A549 (cell line): ENCODE results near the gene PCBP3. TPM values are rescaled to one million over a fixed set of nuclear protein-coding genes. Genes with fewer than 3 reads are reported as not detected.

Experiments used
- ATAC-seq, 2 experiments: fragments of 200-7000 bp in 1 of 2; fragments of >200 bp in 1 of 2; cut with Nextera tagmentation in 1 of 2; cut with Tn5 transposase in 1 of 2; 3 replicates each; pipeline versions ENCODE4 v1.8.0 to v1.9.1; 2018 to 2020; ENCODE audit warnings: mild to moderate bottlenecking in 1 of 2, moderate library complexity in 1 of 2
- CTCF ChIA-PET: fragments of 300-600 bp; sonication (Branson Sonifier 250); formaldehyde crosslinking; extraction: SDS; loops from one replicate; lab custom pipeline; 2021; ENCODE audit warnings: antibody characterized with exemption, inconsistent platforms; lab: Yijun Ruan, JAX
- POLR2A ChIA-PET: fragments of 350-600 bp; formaldehyde crosslinking; extraction: SDS; loops from one replicate; lab custom pipeline; 2021; ENCODE audit warnings: antibody characterized with exemption, inconsistent platforms; lab: Yijun Ruan, JAX
- DNase-seq, 2 experiments: peaks; one replicate each; pipeline versions ENCODE4 v3.0.0 to v3.0.0-alpha.2; 2011 to 2016; ENCODE audit warnings: low read depth in 1 of 2, low spot score in 1 of 2
- FAIRE-seq: peaks from 2 replicates; lab custom pipeline; 2011; peaks lifted over from hg19 to GRCh38; lab: Jason Lieb, UNC
- H3K27ac ChIP-seq, 2 experiments: fragments of >200 bp; sonication (Bioruptor Twin); formaldehyde crosslinking; 3 replicates each; pipeline ENCODE4 v1.5.1; 2016 to 2017
- H3K4me1 ChIP-seq: fragments of >200 bp; sonication (Bioruptor Twin); formaldehyde crosslinking; 3 replicates; pipeline ENCODE4 v1.6.1; 2016
- H3K4me2 ChIP-seq: fragments of >200 bp; sonication (Bioruptor Twin); formaldehyde crosslinking; 3 replicates; pipeline ENCODE4 v1.6.1; 2016
- H3K4me3 ChIP-seq: fragments of >200 bp; sonication (Bioruptor Twin); formaldehyde crosslinking; 3 replicates; pipeline ENCODE4 v1.5.1; 2016
- H3K9me3 ChIP-seq: fragments of >200 bp; sonication (Bioruptor Twin); formaldehyde crosslinking; 3 replicates; pipeline ENCODE4 v1.6.1; 2016
- BCL3 ChIP-seq: fragments of >200 bp; sonication (Bioruptor Twin); formaldehyde crosslinking; IDR thresholded peaks from 3 replicates; pipeline ENCODE4 v1.6.1; 2016
- CBX8 ChIP-seq: fragments of 200-600 bp; sonication (generic); IDR thresholded peaks from 2 replicates; pipeline ENCODE4 v1.6.1; 2016
- CEBPB ChIP-seq, 2 experiments: fragments of >200 bp in 1 of 2; sonication (Bioruptor Twin) in 1 of 2; formaldehyde crosslinking in 1 of 2; IDR thresholded peaks; 2 replicates each; pipeline ENCODE4 v1.6.1; 2012 to 2016
- EHMT2 ChIP-seq: fragments of 200-600 bp; sonication (generic); IDR thresholded peaks from 2 replicates; pipeline ENCODE4 v1.6.1; 2016; ENCODE audit warnings: antibody characterized with exemption, low read depth, mild to moderate bottlenecking, moderate library complexity
- EP300 ChIP-seq, 2 experiments: fragments of >200 bp; sonication (Bioruptor Twin); formaldehyde crosslinking; IDR thresholded peaks; 2 replicates in 1 of 2; 3 replicates in 1 of 2; pipeline ENCODE4 v1.6.1; 2016 to 2017
- FOSL2 ChIP-seq, 2 experiments: fragments of 450-650 bp in 1 of 2; fragments of >200 bp in 1 of 2; sonication (Bioruptor Twin) in 1 of 2; formaldehyde crosslinking; IDR thresholded peaks; 2 replicates each; pipeline versions ENCODE4 v1.5.0 to v1.6.1; 2016 to 2020; ENCODE audit warnings: mild to moderate bottlenecking in 1 of 2, moderate library complexity in 1 of 2
- FOXS1 ChIP-seq: fragments of 250-450 bp; sonication (Bioruptor Pico); IDR thresholded peaks from 2 replicates; pipeline ENCODE4 v1.5.0; 2020; ENCODE audit warnings: mild to moderate bottlenecking, moderate library complexity
- HOXA7 ChIP-seq: fragments of 250-450 bp; sonication (Bioruptor Pico); IDR thresholded peaks from 2 replicates; pipeline ENCODE4 v1.5.0; 2020; ENCODE audit warnings: mild to moderate bottlenecking, moderate library complexity
- HOXB13 ChIP-seq: fragments of 250-450 bp; sonication (Bioruptor Pico); IDR thresholded peaks from 2 replicates; pipeline ENCODE4 v1.5.0; 2020; ENCODE audit warnings: low read depth, mild to moderate bottlenecking, moderate library complexity
- HOXB5 ChIP-seq: fragments of 250-450 bp; sonication (Bioruptor Pico); IDR thresholded peaks from 2 replicates; pipeline ENCODE4 v1.5.0; 2020; ENCODE audit warnings: mild to moderate bottlenecking, moderate library complexity
- JUN ChIP-seq, 2 experiments: fragments of >200 bp; sonication (Bioruptor Twin); formaldehyde crosslinking; IDR thresholded peaks; 2 replicates in 1 of 2; 3 replicates in 1 of 2; pipeline ENCODE4 v1.6.1; 2016 to 2017
- MAFK ChIP-seq: fragments of 450-650 bp; IDR thresholded peaks from 2 replicates; pipeline ENCODE4 v1.6.1; 2014; ENCODE audit not compliant: partially characterized antibody
- NPAS2 ChIP-seq: fragments of 250-450 bp; sonication (Bioruptor Pico); IDR thresholded peaks from 2 replicates; pipeline ENCODE4 v1.8.0; 2022; ENCODE audit warnings: mild to moderate bottlenecking, moderate library complexity, borderline replicate concordance
- PHF8 ChIP-seq: fragments of 200-600 bp; sonication (generic); IDR thresholded peaks from 2 replicates; pipeline ENCODE4 v1.6.1; 2016; ENCODE audit warnings: low read depth, mild to moderate bottlenecking, antibody characterized with exemption, moderate library complexity, borderline replicate concordance
- RFX5 ChIP-seq: fragments of 450-650 bp; IDR thresholded peaks from 2 replicates; pipeline ENCODE4 v1.7.1; 2014; ENCODE audit warnings: antibody characterized with exemption, mild to moderate bottlenecking, moderate library complexity
- SREBF2 ChIP-seq: fragments of 450-650 bp; IDR thresholded peaks from 2 replicates; pipeline ENCODE4 v1.6.1; 2014; ENCODE audit warnings: mild to moderate bottlenecking, moderate library complexity
- TFCP2L1 ChIP-seq: fragments of 250-450 bp; sonication (Bioruptor Pico); IDR thresholded peaks from 2 replicates; pipeline ENCODE4 v1.5.0; 2021; ENCODE audit warnings: mild to moderate bottlenecking
- TP53 ChIP-seq: fragments of 250-450 bp; sonication (Bioruptor Pico); IDR thresholded peaks from 2 replicates; pipeline ENCODE4 v1.5.0; 2021; ENCODE audit warnings: mild to moderate bottlenecking, moderate library complexity
- ZC3H11A ChIP-seq: fragments of 450-650 bp; IDR thresholded peaks from 2 replicates; pipeline ENCODE4 v1.6.1; 2014; ENCODE audit warnings: antibody characterized with exemption, mild to moderate bottlenecking
- ZSCAN20 ChIP-seq: fragments of 250-450 bp; sonication (Bioruptor Pico); IDR thresholded peaks from 2 replicates; pipeline ENCODE4 v1.8.0; 2022; ENCODE audit warnings: mild to moderate bottlenecking, moderate library complexity
- WGBS: methylation state at CpG from one replicate; pipeline ENCODE4 v1.1.6; 2017; ENCODE audit errors: missing lambda C conversion rate; 5-methylcytosine and 5-hydroxymethylcytosine counted together
- polyA plus RNA-seq, 4 experiments: library from polyadenylated mRNA; depleted of rRNA in 3 of 4; stranded (reverse); fragments of >200 nt; fragmentation: RNase III in 1 of 4; extraction: RNeasy Plus Mini Kit Qiagen cat#74134 plus additional on column Dnase treatment in 1 of 4; gene quantifications; 2 replicates in 3 of 4; 3 replicates in 1 of 4; pipeline ENCODE4 v1.2.3, GENCODE V29; 2011 to 2017
- TF ChIP-seq, protein P1 (sequence below): IDR thresholded peaks from 2 replicates; pipeline ENCODE4 v1.6.1; 2012
- TF ChIP-seq, protein P2 (sequence below): fragments of >200 bp; sonication (Bioruptor Twin); formaldehyde crosslinking; IDR thresholded peaks from 2 replicates; pipeline ENCODE4 v1.6.1; 2016
- TF ChIP-seq, protein P3 (sequence below): fragments of 250-450 bp; sonication (Bioruptor Pico); IDR thresholded peaks from 2 replicates; pipeline ENCODE4 v1.5.0; 2020; ENCODE audit warnings: low read depth, mild to moderate bottlenecking, moderate library complexity
- TF ChIP-seq, protein P4 (sequence below): IDR thresholded peaks from 2 replicates; pipeline ENCODE4 v1.6.1; 2012
- TF ChIP-seq, protein P5 (sequence below): IDR thresholded peaks from 2 replicates; pipeline ENCODE4 v1.6.1; 2012; ENCODE audit warnings: low read depth, borderline replicate concordance

Gene PCBP3
- polyA plus RNA-seq, 2 of the 4 experiments (the other 2 are of a cell fraction), result 0.30 to 0.34 TPM

DNA sequence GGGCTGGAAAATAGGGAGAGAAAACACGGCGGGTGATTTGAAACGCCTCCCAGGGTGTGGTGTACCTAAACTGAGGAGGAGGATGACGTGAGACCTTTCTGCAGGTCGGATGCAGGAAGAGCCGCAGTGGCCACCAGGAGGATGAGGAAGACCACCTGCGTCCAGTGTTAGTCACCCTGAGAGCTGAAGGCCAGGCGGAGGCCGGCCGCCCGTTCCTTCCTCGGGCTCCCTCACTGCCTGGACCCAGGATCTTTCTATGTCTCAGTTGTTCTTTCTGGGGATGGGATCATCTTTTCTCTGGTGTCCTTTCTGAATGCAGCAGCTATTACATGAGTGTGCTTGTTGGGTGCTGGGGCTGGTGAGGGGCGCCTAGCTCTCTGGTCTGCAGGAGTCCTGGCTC, 263.3 kb downstream of the PCBP3 start:
- CTCF ChIA-PET, result no interaction called here
- no peak for ATAC-seq

DNA sequence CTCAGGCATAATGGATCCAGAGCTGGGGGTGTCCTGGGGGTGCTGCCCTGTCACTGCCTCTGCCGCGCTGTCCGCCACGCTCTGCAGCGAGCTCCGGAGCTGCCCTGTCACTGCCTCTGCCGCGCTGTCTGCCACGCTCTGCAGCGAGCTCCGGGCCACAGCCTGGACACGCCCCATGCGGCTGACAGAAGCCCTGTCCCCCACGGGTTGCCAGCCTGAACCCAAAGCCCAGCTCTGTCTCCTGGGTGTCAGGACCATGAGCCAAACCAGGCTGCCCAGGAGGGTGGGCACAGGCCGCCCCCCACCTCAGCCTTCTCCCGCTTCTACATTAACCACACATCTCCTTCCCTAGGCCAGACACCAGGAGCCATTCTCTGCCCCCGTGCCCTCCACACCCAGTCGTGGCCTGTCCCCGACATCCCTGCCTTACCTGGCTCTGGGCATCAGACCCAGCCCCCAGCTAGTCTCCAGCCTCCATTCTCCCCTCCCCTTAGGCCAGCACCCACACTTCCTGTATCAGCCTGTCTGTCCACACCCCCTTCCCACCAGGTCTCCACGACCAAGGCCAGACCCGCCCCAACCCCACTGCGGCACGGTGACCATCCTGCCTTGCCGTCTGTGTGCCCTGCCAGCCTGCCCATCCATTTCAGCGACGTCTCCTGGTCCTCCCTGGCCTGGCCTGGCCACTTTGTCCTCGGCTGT, 265.2 kb downstream of the PCBP3 start:
- Histone ChIP-seq H3K4me3 (no peak overlapping the region), H3K9me3 (no peaks in the 10 kb centered on the region), H3K4me2 (no peak overlapping the region), H3K4me1 (no peaks in the 10 kb centered on the region), H3K27ac (no peak overlapping the region)
- WGBS, result 74% methylated on average over 19 of the region's 27 CpGs
- ATAC-seq (no peak), DNase-seq (no peak), FAIRE-seq (no peak)
- TF ChIP-seq FOXS1 (CRISPR knock-in tag) (no peak), EP300 (IDR thresholded peaks at IDR 0.05) (no peak), CEBPB (IDR thresholded peaks at IDR 0.05) (no peak), RFX5 (no peak), HOXA7 (CRISPR knock-in tag) (no peak)
- TF ChIP-seq, protein P1, sequence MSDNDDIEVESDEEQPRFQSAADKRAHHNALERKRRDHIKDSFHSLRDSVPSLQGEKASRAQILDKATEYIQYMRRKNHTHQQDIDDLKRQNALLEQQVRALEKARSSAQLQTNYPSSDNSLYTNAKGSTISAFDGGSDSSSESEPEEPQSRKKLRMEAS, result no peak
- ChIA-PET CTCF (interaction anchor here (1.6 kb wide), 1 partner anchor 14 kb away, joined by 4 read pairs; no protein-coding TSS in a partner anchor), POLR2A (no interaction called here)

More for the DNA sequence above, 263.3 kb downstream of the PCBP3 start:
- Histone ChIP-seq H3K27ac (no peak overlapping the region), H3K4me1 (no peaks in the 10 kb centered on the region), H3K4me3 (no peak overlapping the region), H3K4me2 (no peak overlapping the region), H3K9me3 (no peaks in the 10 kb centered on the region)
- DNase-seq (no peak), FAIRE-seq (no peak)
- POLR2A ChIA-PET, result no interaction called here
- TF ChIP-seq, protein P2, sequence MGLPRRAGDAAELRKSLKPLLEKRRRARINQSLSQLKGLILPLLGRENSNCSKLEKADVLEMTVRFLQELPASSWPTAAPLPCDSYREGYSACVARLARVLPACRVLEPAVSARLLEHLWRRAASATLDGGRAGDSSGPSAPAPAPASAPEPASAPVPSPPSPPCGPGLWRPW, result no peak
- TF ChIP-seq FOXS1 (CRISPR knock-in tag) (no peak), EP300 (IDR thresholded peaks at IDR 0.05) (no peak), BCL3 (no peak), HOXB5 (CRISPR knock-in tag) (no peak), CEBPB (IDR thresholded peaks at IDR 0.05) (no peak), HOXB13 (CRISPR knock-in tag) (no peak), TP53 (no peak), ZC3H11A (no peak), EHMT2 (no peak), NPAS2 (CRISPR knock-in tag) (no peak), TFCP2L1 (CRISPR knock-in tag) (no peak), SREBF2 (no peak), MAFK (no peak), JUN (IDR thresholded peaks at IDR 0.05) (no peak), ZSCAN20 (no peak), CBX8 (no peak)
- TF ChIP-seq, protein P3, sequence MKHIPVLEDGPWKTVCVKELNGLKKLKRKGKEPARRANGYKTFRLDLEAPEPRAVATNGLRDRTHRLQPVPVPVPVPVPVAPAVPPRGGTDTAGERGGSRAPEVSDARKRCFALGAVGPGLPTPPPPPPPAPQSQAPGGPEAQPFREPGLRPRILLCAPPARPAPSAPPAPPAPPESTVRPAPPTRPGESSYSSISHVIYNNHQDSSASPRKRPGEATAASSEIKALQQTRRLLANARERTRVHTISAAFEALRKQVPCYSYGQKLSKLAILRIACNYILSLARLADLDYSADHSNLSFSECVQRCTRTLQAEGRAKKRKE (CRISPR knock-in tag), result no peak
- 73% methylated on average over 13 of the region's 13 CpGs for WGBS

- TF ChIP-seq, protein P4, sequence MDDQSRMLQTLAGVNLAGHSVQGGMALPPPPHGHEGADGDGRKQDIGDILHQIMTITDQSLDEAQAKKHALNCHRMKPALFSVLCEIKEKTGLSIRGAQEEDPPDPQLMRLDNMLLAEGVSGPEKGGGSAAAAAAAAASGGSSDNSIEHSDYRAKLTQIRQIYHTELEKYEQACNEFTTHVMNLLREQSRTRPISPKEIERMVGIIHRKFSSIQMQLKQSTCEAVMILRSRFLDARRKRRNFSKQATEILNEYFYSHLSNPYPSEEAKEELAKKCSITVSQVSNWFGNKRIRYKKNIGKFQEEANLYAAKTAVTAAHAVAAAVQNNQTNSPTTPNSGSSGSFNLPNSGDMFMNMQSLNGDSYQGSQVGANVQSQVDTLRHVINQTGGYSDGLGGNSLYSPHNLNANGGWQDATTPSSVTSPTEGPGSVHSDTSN, result no peak
- TF ChIP-seq FOSL2 (IDR thresholded peaks at IDR 0.05), result no peak
- TF ChIP-seq FOSL2 (CRISPR knock-in tag; IDR thresholded peaks at IDR 0.05), result no peak
- TF ChIP-seq, protein P5, sequence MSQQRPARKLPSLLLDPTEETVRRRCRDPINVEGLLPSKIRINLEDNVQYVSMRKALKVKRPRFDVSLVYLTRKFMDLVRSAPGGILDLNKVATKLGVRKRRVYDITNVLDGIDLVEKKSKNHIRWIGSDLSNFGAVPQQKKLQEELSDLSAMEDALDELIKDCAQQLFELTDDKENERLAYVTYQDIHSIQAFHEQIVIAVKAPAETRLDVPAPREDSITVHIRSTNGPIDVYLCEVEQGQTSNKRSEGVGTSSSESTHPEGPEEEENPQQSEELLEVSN, result no peak
- TF ChIP-seq PHF8, result no peak
- TF ChIP-seq EP300 (IDR thresholded peaks at IDR 0.05), result no peak
- no peak for TF ChIP-seq HOXB5 (CRISPR knock-in tag)
- TF ChIP-seq CBX8, result no peak
- no peak overlapping the region for H3K4me2 ChIP-seq
- no peak overlapping the region for H3K4me3 ChIP-seq
- no peaks in the 10 kb centered on the region for H3K9me3 ChIP-seq
- H3K4me1 ChIP-seq, result no peaks in the 10 kb centered on the region
- ChIA-PET POLR2A (no interaction called here), CTCF (no interaction called here)
- ATAC-seq, result no peak
- WGBS, result 89% methylated on average over 5 of the region's 23 CpGs
- no peak overlapping the region for H3K27ac ChIP-seq
- DNase-seq, result no peak
- FAIRE-seq, result no peak
Observed at GRCh38 chr21:45909238-45909988, 265.9 kb downstream of the PCBP3 start.
